Lower lobe of right lung (tissue), 2 donors: ENCODE results near the gene CTNNA2. TPM values are rescaled to one million over a fixed set of nuclear protein-coding genes. Genes with fewer than 3 reads are reported as not detected.
"Not testable (repeated sequence)": the region's sequence is repeated elsewhere in the genome, so short reads cannot be mapped to it uniquely, and the experiment has no call there.

ENCODE experiments used
- ATAC-seq, 2 donors: fragments of 200-7000 bp; cut with Tn5 transposase; one replicate each; pipeline ENCODE4 v1.9.1; 2020 to 2022; ENCODE audit warnings: mild to moderate bottlenecking in 2 of 2, moderate library complexity in 2 of 2
- DNase-seq: peaks from one replicate; pipeline ENCODE4 v3.0.0-alpha.2; 2020
- H3K27ac ChIP-seq: fragments of 200-600 bp; one replicate; pipeline ENCODE4 v1.8.0; 2022
- H3K27me3 ChIP-seq: fragments of 200-600 bp; one replicate; pipeline ENCODE4 v1.8.0; 2022; ENCODE audit warnings: low read depth
- H3K36me3 ChIP-seq: fragments of 200-600 bp; one replicate; pipeline ENCODE4 v1.8.0; 2022; ENCODE audit warnings: mild to moderate bottlenecking
- H3K4me1 ChIP-seq: fragments of 200-600 bp; one replicate; pipeline ENCODE4 v1.8.0; 2022
- H3K4me3 ChIP-seq: fragments of 200-600 bp; one replicate; pipeline ENCODE4 v1.8.0; 2022; ENCODE audit warnings: mild to moderate bottlenecking
- H3K9me3 ChIP-seq: fragments of 200-600 bp; one replicate; pipeline ENCODE4 v1.8.0; 2022
- CTCF ChIP-seq: fragments of 200-600 bp; IDR thresholded peaks from one replicate; pipeline ENCODE4 v1.8.0; 2022; ENCODE audit warnings: antibody characterized with exemption, mild to moderate bottlenecking
- intact Hi-C: fragments of 100-400 bp; cut with DNase I; formaldehyde crosslinking; loops from one replicate; pipeline ENCODE4 v1.11.0; 2022
- total RNA-seq: library from RNA; stranded (reverse); fragmentation: NEBNext Ultra II Directional; extraction: Animal tissue kit (Norgen Biotek cat#: 25700); gene quantifications from one replicate; pipeline ENCODE4 v1.2.1, GENCODE V29; 2021
- donor health status: DM: no; HTN: yes; CAD: no; lungs with severe emphysema.

Gene CTNNA2
- total RNA-seq, 1 donor from 2014 or later = not detected

GRCh38 chr2:80190166-80190565 lies 677.3 kb downstream of the CTNNA2 start:
- Histone ChIP-seq H3K36me3 (no peaks in the 10 kb centered on the region), H3K27ac (no peak overlapping the region), H3K9me3 (no peaks in the 10 kb centered on the region), H3K4me3 (no peak overlapping the region), H3K27me3 (no peaks in the 10 kb centered on the region), H3K4me1 (no peaks in the 10 kb centered on the region)
- TF ChIP-seq CTCF = no peak
- intact Hi-C loops = no loop called here
- no peak for ATAC-seq
- no peak for DNase-seq

GRCh38 chr2:80193566-80193965 lies 680.7 kb downstream of the CTNNA2 start:
- DNase-seq = no peak
- TF ChIP-seq CTCF = no peak
- no peaks in the 10 kb centered on the region for H3K9me3 ChIP-seq
- no peak overlapping the region for H3K4me3 ChIP-seq
- H3K27me3 ChIP-seq = no peaks in the 10 kb centered on the region
- ATAC-seq = no peak
- intact Hi-C loops = no loop called here
- no peaks in the 10 kb centered on the region for H3K36me3 ChIP-seq
- no peaks in the 10 kb centered on the region for H3K4me1 ChIP-seq
- H3K27ac ChIP-seq = no peak overlapping the region

- Histone ChIP-seq H3K9me3 (no peaks in the 10 kb centered on the region), H3K27me3 (no peaks in the 10 kb centered on the region), H3K4me3 (no peak overlapping the region), H3K36me3 (no peaks in the 10 kb centered on the region), H3K4me1 (no peaks in the 10 kb centered on the region), H3K27ac (no peak overlapping the region)
- intact Hi-C loops = no loop called here
- TF ChIP-seq CTCF = no peak
- no peak for DNase-seq
- no peak for ATAC-seq
Measured at GRCh38 chr2:80195034-80195433, 682.2 kb downstream of the CTNNA2 start.

GRCh38 chr2:80198042-80198441 lies 685.2 kb downstream of the CTNNA2 start:
- no peaks in the 10 kb centered on the region for H3K9me3 ChIP-seq
- no peaks in the 10 kb centered on the region for H3K27me3 ChIP-seq
- no peak for TF ChIP-seq CTCF
- intact Hi-C loops = no loop called here
- no peak overlapping the region for H3K4me3 ChIP-seq
- ATAC-seq = no peak
- no peaks in the 10 kb centered on the region for H3K36me3 ChIP-seq
- H3K4me1 ChIP-seq = no peaks in the 10 kb centered on the region
- no peak for DNase-seq
- no peak overlapping the region for H3K27ac ChIP-seq

GRCh38 chr2:80199504-80199903 lies 686.7 kb downstream of the CTNNA2 start:
- Histone ChIP-seq H3K27me3 (no peaks in the 10 kb centered on the region), H3K4me1 (no peaks in the 10 kb centered on the region), H3K4me3 (no peak overlapping the region), H3K36me3 (no peaks in the 10 kb centered on the region), H3K9me3 (no peaks in the 10 kb centered on the region), H3K27ac (no peak overlapping the region)
- peak; percentile 41 to 53 for ATAC-seq
- no peak for TF ChIP-seq CTCF
- intact Hi-C loops = no loop called here
- no peak for DNase-seq

- DNase-seq, intact Hi-C loops, H3K36me3 ChIP-seq, H3K4me1 ChIP-seq, ATAC-seq, H3K27me3 ChIP-seq, H3K4me3 ChIP-seq, H3K27ac ChIP-seq, H3K9me3 ChIP-seq: not testable (repeated sequence)
Measured at GRCh38 chr2:80203929-80204328, 691.1 kb downstream of the CTNNA2 start.
